GM10266 (cell line): Measurements from ENCODE around the gene PPOX.

ENCODE experiments used
- DNase-seq: peaks from one replicate; pipeline ENCODE4 v3.0.0; 2012; ENCODE audit errors: extremely low spot score
- TF ChIP-seq, protein P1 (sequence below): IDR thresholded peaks from 2 replicates; pipeline ENCODE4 v1.5.1; 2012; ENCODE audit warnings: mild to moderate bottlenecking, low read depth; ENCODE audit not compliant: control insufficient read depth, insufficient read depth; ENCODE audit errors: missing control alignments

PPOX gene

GRCh38 chr1:161127649-161128048 is 38.6 kb upstream of the PPOX start:
- TF ChIP-seq, protein P1, sequence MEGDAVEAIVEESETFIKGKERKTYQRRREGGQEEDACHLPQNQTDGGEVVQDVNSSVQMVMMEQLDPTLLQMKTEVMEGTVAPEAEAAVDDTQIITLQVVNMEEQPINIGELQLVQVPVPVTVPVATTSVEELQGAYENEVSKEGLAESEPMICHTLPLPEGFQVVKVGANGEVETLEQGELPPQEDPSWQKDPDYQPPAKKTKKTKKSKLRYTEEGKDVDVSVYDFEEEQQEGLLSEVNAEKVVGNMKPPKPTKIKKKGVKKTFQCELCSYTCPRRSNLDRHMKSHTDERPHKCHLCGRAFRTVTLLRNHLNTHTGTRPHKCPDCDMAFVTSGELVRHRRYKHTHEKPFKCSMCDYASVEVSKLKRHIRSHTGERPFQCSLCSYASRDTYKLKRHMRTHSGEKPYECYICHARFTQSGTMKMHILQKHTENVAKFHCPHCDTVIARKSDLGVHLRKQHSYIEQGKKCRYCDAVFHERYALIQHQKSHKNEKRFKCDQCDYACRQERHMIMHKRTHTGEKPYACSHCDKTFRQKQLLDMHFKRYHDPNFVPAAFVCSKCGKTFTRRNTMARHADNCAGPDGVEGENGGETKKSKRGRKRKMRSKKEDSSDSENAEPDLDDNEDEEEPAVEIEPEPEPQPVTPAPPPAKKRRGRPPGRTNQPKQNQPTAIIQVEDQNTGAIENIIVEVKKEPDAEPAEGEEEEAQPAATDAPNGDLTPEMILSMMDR: no peak
- no peak for DNase-seq

- TF ChIP-seq, protein P1: no peak
- DNase-seq: no peak
Measured at GRCh38 chr1:161128591-161129420, 37.4 kb upstream of the PPOX start.

GRCh38 chr1:161130266-161130665 is 36.0 kb upstream of the PPOX start:
- DNase-seq: no peak
- TF ChIP-seq, protein P1: no peak

DNA sequence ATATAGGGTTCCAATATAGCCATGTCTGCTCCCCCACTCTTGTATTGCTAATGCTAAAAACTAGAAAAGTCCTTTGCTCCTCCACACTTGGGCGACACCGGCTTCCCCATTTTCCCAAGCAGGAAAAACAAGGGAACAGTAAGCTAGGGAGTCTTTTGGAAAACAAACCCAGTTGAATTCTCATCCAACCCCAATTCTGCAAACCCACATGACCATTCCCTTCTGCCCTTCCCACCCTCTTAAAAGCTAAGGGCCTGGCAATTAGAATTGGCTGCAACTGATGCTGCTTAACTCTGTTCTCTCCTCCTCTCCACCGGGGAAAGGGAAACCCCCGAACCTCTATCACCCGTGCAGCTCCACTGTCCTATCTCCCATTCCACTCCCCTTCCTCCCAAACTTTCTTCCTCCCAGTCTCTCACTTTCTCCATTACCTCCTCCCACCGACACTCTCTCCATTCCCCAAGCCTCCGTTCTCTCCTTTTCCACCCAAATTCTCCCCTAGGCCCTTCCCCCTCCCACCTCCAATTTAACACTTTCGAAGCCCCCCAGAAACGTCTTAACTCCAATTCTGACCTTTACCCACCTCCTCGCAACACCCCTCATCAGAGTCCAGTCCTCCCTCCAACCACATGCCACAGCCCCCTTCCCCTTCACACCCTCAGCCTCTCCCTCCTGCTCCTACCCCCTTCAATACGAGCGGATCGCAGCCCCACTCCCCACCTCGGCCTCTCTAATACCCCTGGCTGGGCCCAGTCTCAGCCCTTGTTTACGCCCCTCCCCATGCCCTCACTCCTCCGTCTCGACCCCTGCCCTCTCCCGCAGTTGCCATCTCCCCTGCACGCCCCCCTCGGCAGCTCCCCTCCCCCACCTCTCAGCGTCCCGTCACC is 34.5 kb upstream of the PPOX start:
- no peak for DNase-seq
- TF ChIP-seq, protein P1: no peak

DNA sequence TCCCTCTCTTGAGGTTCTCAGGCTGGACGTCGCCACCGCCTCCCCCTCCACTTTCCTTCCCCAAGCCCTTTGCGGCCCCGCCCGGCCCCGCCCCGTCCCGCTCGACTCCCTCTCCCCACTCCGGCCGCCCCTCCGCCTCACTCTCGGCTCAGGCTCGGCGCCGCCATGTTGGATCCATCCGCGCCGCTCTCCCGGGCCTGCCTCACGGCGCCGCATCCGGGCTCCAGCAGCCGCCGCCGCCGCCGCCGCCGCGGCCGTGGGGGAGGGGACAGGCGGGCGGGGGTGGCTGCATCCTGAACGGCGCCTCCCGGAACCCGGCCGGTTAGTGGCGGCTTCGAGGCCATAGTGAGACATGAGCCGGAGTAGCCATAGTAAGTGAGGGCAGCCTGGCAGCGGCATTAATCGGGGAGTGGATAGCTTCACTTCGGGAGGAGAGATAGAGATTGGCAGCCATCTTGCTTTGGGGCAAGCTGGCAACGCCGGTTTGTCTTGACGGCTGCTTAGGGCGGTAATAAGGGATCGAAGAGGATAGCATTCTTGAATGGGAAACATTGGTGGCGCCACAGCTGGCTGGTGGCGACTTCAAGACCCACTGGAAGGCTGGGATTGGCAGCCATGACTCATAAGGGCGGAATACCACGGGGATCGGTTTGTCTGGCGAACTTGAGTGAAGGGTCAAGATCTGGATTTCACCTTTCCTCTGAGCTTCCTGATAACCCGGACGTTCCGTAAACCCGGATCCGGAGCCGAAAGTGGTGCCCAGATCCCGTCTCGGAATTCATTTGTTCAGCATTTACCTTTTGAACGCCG is 33.6 kb upstream of the PPOX start, which contains the start of gene DEDD:
Gene DEDD (minus strand): TSS at position 258 of the 810 bp plus-strand sequence. CDS start 8,205 bp downstream, outside the sequence.
- TF ChIP-seq, protein P1: peak; percentile 6
- peak; percentile 96 for DNase-seq

GRCh38 chr1:161133220-161133740 is 32.9 kb upstream of the PPOX start:
- DNase-seq: no peak
- TF ChIP-seq, protein P1: no peak
